GM19351 (cell line): ENCODE data around the gene DROSHA.
"Not testable (repeated sequence)": the region's sequence is repeated elsewhere in the genome, so short reads cannot be mapped to it uniquely, and the experiment has no call there.

Experiments used
- ATAC-seq: cut with Tn5 transposase; IDR thresholded peaks from one replicate; pipeline ENCODE4 v1.9.1; 2021; ENCODE audit warnings: mild to moderate bottlenecking, moderate library complexity; ENCODE audit not compliant: unreplicated experiment

The DROSHA gene, protein sequence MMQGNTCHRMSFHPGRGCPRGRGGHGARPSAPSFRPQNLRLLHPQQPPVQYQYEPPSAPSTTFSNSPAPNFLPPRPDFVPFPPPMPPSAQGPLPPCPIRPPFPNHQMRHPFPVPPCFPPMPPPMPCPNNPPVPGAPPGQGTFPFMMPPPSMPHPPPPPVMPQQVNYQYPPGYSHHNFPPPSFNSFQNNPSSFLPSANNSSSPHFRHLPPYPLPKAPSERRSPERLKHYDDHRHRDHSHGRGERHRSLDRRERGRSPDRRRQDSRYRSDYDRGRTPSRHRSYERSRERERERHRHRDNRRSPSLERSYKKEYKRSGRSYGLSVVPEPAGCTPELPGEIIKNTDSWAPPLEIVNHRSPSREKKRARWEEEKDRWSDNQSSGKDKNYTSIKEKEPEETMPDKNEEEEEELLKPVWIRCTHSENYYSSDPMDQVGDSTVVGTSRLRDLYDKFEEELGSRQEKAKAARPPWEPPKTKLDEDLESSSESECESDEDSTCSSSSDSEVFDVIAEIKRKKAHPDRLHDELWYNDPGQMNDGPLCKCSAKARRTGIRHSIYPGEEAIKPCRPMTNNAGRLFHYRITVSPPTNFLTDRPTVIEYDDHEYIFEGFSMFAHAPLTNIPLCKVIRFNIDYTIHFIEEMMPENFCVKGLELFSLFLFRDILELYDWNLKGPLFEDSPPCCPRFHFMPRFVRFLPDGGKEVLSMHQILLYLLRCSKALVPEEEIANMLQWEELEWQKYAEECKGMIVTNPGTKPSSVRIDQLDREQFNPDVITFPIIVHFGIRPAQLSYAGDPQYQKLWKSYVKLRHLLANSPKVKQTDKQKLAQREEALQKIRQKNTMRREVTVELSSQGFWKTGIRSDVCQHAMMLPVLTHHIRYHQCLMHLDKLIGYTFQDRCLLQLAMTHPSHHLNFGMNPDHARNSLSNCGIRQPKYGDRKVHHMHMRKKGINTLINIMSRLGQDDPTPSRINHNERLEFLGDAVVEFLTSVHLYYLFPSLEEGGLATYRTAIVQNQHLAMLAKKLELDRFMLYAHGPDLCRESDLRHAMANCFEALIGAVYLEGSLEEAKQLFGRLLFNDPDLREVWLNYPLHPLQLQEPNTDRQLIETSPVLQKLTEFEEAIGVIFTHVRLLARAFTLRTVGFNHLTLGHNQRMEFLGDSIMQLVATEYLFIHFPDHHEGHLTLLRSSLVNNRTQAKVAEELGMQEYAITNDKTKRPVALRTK (N-terminal part only)

DNA sequence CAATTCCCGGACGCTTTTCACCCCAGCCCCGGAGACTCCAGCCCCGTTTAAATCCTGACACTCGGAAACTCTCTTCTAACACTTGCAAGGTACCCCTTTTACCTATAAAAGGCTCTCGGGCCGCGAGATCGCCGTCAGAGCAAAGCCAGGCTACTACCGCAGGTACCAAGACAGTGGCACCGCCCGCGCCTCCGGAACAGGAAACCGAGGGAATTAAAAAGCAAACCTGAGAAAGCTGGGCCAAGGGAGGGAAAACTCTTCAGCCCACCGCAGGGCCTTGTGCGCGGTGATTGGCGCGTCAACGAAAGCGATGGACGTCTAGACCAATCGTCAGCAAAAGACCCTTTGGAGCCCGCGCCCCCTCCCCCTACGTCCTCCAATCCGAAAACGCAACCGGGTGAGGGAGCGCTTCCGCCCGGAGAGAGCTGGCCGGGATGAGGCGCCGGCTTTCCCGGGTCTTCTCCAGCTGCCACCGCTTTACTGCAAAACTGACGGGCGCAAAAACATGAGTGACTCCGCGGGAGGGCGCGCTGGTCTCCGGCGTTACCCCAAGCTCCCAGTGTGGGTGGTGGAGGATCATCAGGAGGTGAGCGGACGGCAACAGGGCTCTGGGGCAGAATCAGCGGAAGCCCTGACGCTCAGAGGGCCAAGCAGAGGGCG, at the start of gene DROSHA, which contains the start of gene C5orf22:
Gene DROSHA, minus strand, starts transcription at position 206 of the 660 bp plus-strand sequence. CDS start 3,034 bp downstream, outside the sequence.
Gene C5orf22, plus strand, starts transcription at position 414 of the 660 bp plus-strand sequence. Its CDS starts 92 bp downstream, at position 506.
- peak; percentile 88 for ATAC-seq

DNA sequence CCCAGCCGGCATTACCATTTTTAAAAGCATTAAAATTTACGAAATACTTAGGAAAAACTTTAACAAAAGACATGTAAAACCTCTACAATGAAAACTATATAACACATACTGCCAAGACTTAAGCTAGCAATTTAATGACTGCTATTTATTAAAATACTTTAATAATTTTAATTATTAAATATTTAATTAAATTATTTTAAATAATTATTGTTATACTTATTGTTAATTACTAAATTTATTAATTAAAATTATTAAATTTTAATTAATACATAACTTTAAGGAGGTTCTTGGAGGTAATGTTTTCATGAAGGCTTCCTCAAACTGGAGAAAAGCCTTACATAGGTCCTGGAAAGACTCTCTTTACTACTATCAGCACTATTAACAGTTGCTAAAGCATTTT, 47.7 kb upstream of the DROSHA start:
- no peak for ATAC-seq

DNA sequence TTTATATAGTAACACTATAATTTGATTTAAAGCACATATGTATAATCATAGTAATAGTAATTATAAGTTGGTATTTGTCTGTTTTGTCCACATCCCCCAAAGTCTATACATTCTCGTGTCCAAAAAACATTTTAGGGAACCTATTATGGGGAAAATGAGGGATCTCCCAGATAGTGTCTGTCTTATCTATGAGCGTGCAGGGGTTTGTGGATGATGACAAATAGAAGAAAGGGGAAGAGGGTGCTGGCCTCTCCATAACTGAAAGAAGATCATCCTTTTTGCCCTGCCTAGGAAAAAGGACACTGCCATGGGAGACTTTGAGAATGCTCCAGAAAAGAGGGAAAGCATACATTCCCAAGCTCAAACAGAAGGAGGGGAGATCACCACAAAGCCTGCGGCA, 45.5 kb upstream of the DROSHA start:
- ATAC-seq = no peak

DNA sequence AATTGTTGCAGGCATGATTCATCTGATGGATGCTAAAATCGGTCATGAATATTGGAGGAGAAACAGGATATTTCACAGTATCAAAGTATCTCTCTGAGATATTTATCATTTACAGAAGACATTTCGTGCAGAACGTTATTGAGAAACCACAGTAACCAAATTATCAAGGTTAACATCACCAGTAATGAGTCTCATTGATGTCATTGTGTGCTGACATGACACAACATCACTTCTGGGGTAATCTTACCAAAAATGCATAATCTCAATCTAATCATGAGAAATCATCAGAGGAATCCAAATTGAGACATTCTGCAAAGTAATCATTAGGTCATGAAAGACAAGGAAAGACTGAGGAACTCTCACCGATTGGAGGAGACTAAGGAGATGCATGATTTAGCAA, 42.9 kb upstream of the DROSHA start:
- ATAC-seq = no peak

DNA sequence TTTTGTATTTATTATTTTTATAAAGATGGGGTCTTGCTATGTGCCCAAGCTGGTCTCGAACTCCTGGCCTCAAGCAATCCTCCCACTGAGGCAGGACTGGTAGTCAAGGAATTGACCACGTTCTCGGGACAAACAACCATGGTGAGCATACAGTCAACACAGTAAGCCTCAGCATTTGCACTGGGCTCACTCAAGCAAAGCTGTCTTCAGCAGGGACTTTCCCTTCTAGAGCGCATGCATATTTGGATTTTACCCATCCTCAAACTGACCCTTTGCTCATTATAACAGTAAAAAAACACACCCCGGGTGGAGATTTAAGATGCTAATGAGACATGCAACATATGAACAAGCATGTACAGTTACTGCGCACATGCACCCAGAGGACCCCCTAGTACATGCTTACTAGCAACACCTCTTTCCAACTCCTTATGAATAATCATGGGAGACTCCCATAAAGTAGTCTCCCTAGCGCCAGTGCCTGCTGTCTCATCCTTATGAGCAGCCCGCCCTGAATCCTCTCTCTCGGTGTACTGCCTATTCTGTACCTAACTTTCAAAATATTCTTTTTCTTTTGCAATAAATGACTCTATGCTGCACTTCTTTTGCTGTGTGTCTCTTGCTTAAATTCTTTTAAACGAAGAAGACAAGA, 41.7 kb upstream of the DROSHA start:
- ATAC-seq = peak; percentile 94

DNA sequence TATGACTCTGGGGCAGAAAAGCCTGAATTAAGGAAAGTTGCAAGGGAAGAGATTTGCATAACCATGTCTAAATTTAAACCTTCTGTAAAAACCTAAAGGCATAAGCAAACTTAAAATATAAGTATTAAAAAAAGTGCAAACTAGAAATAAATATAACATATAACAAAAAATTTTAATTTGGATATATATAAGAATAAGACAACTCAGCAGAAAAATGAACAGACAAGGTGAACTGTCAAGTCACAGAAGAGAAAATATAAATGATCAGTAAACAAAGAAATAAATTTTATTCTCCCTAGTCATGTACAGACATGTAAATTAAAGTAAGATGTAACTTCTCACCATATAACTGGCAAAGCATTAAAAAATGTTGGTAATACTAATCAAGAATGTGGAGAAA, 37.2 kb upstream of the DROSHA start:
- ATAC-seq = no peak

DNA sequence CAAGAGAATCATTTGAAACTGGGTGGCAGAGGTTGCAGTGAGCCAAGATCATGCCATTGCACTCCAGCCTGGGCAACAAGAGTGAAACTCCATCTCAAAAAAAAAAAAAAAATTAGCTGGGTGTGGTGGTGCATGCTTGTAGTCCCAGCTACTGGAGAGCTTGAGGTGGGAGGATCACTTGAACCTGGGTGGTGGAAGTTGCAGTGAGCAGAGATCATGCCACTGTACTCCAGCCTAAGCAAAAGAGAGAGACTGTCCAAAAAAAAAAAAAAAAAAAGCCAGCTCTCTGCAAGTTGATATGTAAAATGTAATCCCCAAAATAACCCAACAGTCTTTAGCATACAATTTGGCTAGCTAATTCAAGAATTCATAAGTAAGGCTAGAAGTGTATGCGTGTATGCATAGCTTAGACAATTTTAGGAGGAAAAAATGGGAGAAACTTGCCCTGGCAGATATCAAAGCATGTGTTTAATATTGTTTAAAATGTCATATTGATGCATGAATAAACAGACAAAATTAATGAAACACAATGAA, 36.5 kb upstream of the DROSHA start:
- no peak for ATAC-seq

DNA sequence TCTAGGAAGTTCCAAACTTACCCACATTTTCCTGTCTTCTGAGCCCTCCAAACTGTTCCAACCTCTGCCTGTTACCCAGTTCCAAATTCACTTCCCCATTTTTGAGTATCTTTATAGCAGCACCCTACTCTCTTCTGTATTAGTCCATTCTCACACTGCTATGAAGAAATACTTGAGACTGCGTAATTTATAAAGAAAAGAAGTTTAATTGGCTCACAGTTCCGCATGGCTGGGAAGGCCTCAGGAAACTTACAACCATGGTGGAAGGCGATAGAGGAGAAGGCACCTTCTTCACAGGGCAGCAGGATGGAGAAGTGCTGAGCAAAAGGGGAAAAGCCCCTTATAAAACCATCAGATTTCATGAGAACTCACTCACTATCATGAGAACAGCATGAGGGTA, 34.5 kb upstream of the DROSHA start:
- not testable (repeated sequence) for ATAC-seq

DNA sequence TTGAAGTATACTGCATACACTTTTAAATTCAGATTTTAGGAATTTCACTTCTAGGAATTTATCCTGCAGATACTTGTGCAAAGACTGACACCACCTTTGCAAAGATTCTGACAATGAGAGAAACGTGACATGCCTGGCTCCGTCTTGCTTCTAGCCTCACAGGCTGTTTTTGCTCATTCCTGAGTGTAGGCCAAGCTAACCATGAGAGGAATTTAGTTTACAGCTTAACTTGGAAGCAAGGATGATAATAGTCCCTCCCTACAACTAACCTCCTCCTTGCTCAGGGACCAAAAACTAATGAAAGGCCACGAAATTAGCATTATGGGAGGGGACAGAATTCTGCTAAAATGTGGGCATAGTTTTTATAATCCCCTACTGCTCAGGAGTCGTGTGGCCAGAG, 31.3 kb upstream of the DROSHA start:
- no peak for ATAC-seq

DNA sequence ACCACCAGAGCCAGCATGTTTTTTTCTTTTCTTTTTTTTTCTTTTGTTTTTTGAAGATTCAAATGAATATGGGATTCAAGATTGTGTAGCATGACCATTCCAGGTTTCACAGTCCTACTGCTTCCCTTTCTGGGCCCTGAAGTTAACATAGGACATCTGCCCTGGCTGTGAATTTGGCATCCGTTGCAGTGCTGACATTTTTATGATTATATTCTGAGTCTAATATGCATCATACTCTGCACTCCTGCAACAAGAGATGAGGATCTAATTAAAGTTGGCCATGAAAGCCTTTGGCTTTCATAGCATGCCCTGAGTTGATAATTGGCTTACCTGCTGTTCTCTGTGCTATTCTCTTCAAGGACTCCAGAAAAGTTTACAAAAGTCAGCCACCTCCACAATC, 30.1 kb upstream of the DROSHA start:
- no peak for ATAC-seq

DNA sequence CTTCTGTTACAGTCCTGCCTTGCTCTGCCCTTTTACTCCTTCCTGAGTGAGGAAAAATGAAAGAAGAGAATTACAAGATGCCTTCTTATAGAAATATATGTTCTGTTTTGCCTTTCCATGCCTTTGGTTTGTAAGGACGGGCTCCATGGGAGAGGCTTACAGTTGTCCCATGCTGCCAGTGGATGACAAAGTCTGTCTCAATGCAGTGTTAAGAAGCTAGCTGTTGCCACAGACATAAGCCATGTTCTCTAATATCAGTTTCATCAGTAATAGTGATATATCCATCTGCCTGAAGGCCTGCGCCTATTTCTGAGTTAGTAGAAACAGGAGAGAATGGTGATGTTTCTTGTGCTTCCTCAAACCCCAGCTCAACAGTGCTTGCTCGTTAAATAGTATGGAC, 28.0 kb upstream of the DROSHA start:
- ATAC-seq = no peak

DNA sequence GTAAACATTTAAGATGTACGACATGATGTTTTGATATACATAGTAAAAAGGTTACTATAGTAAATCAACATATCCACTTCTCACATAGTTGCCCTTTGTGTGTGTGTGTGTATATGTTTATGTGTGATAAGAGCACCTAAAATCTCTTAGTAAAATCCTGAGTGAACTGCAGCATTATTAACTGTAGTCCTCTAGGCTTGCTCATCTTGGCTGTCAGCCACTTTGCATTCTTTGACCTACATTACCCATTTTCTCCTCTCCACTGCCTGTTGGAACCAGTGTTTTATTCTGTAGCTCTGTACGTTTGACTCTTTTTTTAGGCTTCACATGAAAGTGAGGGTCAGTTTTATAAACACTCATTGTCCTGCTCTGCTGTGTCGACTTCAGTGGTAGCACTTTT, 24.6 kb upstream of the DROSHA start:
- ATAC-seq = no peak

DNA sequence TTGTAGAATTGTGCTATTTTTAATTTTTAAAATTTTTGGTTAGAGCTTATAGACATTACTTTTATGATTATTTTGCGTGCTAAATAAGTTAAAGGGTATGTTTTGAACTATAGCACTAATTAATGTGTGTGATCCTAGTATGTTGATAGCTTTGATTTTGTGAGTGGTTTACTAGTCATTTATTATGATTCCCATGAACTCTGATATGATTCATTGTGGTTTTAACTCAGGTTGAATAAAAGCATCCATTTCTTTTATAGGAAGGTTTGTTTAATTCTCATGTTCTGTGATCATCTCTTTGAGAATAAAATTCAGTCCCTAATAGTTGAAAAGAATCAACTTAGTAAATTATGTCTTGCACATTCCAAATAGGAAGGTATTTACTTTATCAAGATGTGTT, 22.7 kb upstream of the DROSHA start:
- no peak for ATAC-seq

DNA sequence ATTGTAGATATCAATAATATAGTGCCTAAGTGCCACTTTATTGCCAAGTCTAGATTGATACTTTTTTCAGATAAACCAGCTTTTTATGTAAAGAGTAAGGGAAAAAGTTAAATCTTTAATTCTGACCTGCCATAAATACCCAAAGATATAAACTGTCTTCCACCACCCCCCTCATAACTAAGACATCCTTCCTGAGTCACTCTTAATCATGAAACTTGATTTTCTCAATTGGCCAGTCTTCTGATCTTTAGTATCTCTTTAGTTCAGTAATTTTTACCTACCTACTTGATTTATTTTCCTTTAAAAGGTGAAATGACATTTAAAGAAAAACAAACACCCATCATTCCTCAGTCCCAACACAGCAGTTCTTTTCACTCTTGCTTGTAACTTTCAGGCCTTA, 22.0 kb upstream of the DROSHA start:
- ATAC-seq = no peak

DNA sequence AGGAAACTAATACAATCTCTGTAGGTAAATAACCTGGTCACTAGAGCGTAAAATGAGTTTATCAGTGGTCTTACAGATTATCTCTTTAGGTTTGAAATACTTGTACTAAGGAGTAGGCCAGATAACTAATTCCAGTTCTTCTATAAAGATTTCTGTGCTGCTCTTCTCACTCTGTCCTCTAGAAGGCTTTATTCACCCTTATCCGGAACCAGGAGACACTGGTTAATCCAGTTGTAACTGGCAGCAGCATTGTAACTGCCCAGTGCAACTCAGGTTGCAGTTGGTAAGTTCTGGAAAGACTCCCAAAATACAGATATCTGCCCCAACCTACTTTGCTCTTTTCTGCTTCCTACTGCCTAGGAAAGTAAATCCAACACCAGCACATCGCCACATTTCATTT, 20.0 kb upstream of the DROSHA start:
- no peak for ATAC-seq

DNA sequence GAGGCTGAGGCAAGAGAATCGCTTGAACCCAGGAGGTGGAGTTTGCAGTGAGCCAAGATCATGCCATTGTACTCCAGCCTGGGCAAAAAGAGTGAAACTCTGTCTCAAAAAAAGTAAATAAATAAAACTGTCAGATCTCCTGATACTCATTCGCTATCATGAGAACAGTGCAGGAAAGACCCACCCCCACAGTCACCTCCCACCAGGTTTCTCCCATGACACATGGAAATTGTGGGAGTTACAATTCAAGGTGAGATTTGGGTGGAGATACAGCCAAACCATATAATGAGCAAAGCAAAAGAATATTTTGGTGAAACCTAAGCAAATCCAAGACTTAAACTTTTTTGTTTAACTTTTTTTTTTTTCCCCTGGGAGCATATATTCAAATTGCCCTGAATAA, 17.2 kb upstream of the DROSHA start:
- not testable (repeated sequence) for ATAC-seq

DNA sequence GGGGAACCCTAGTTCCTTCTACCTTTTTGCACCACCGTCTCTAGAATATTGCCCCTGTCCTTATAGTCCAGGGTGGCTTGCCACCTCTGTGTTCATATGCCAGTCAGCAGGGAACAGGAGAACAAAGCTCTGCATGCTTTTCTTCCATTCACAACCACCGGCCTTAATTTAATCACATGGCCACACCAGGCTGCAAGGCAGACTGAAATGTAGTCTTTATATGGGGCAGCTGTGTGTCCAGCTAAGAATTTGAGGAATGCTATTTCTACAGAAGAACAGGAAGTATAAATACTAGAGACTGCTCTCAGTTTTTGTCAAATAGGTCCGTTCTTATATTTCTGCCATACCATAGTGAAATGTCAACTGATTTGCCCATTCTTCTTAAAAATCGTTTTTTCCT, 6.0 kb upstream of the DROSHA start:
- ATAC-seq = no peak

DNA sequence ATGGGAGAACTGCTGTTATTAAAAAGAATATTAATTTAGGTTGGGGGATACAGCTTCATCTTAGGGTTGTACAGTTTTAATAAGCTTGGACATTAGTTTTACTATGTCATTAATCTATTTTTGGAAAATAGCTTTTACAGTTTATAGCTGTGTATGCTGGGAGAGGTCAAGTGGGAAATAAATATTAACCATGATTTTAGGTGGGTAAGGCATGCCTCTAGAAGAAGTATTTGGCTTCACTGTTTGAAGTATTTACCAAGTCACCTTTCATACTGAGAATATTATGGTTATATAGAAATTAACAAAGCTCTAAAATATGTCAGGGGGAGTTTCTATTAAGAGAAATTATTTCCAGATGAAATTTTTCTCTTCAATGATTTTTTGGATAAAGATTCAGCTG, 5.5 kb upstream of the DROSHA start:
- ATAC-seq = no peak

DNA sequence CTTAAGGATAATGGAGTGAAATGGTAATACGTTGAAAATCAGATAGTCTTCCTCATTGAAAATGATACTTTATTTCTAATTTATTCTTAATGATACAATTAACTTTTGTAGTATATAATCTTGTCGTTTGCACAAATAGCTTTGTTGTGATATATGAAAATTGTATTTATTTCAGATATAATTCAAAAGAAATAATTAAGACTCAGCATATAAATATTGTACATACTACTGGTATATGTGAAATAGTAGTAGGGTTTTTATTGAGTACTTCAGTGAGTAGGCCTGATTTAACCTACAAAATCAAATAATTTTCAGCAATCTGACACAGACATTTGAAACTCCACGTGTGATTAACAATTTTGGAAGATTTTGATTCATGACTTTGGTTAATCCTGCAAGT, 5.0 kb upstream of the DROSHA start:
- ATAC-seq = no peak

DNA sequence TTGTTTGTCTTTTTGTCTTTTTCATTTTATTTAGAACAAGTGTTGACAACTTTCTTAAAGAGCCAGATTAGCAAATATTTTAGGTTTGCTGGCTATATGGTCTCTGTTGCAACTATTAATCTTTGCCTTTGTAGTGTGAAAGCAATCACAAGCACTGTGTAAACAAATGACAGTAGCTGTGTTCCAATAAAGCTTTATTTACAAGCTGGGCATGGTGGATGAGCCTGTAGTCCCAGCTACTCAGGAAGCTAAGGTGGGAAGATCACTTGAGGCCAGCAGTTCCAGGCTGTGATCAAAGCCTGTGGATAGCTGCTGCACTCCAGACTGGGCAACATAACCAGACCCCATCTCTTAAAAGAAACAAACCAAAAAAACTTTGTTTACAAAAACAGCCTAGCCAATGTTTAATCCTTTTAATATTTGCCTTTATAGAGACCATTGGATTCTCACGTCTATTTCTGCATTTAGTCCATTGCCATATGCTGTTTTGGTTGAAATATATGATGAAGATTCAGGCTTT, 2.7 kb upstream of the DROSHA start:
- ATAC-seq = no peak
